Measurements from ENCODE around the gene NDUFS2.

The NDUFS2 gene

GRCh38 chr1:161172349-161172748, 29.8 kb upstream of the NDUFS2 start:
- no peak for DNase-seq (ENCODE audit: low read depth in 2 of 2)

- no peak for DNase-seq (ENCODE audit: low read depth in 2 of 2)
Measured at GRCh38 chr1:161172776-161173376, 29.3 kb upstream of the NDUFS2 start.

- DNase-seq (ENCODE audit: low read depth in 2 of 2), result no peak
Measured at GRCh38 chr1:161173711-161174110, 28.5 kb upstream of the NDUFS2 start.

GRCh38 chr1:161174911-161175310, 27.3 kb upstream of the NDUFS2 start:
- no peak for DNase-seq (ENCODE audit: low read depth in 2 of 2)

- no peak for DNase-seq (ENCODE audit: low read depth in 2 of 2)
Measured at GRCh38 chr1:161175771-161176453, 26.3 kb upstream of the NDUFS2 start.

- DNase-seq (ENCODE audit: low read depth in 2 of 2), result no peak
Measured at GRCh38 chr1:161176468-161177111, 25.6 kb upstream of the NDUFS2 start.

- DNase-seq (ENCODE audit: low read depth in 2 of 2), result peak; percentile 98 to 99
Measured at GRCh38 chr1:161177112-161177935, 24.8 kb upstream of the NDUFS2 start, which contains the start of gene B4GALT3. Gene B4GALT3 (minus strand): TSS chr1:161177507. CDS start chr1:161176060, 1,447 bp downstream.

- no peak for DNase-seq (ENCODE audit: low read depth in 2 of 2)
Measured at GRCh38 chr1:161177936-161178244, 24.3 kb upstream of the NDUFS2 start.

- DNase-seq (ENCODE audit: low read depth in 2 of 2), result no peak
Measured at GRCh38 chr1:161179698-161180097, 22.5 kb upstream of the NDUFS2 start.

GRCh38 chr1:161180639-161181038, 21.5 kb upstream of the NDUFS2 start:
- DNase-seq (ENCODE audit: low read depth in 2 of 2), result no peak

GRCh38 chr1:161182214-161182613, 20.0 kb upstream of the NDUFS2 start:
- DNase-seq (ENCODE audit: low read depth in 2 of 2), result peak; percentile 36 to 37

- DNase-seq (ENCODE audit: low read depth in 2 of 2), result peak; percentile 15 to 43
Measured at GRCh38 chr1:161185282-161185682, 16.9 kb upstream of the NDUFS2 start.

- DNase-seq (ENCODE audit: low read depth in 2 of 2), result no peak
Measured at GRCh38 chr1:161185732-161186311, 16.3 kb upstream of the NDUFS2 start.

GRCh38 chr1:161187311-161187710, 14.9 kb upstream of the NDUFS2 start:
- DNase-seq (ENCODE audit: low read depth in 2 of 2), result no peak

GRCh38 chr1:161188381-161188780, 13.8 kb upstream of the NDUFS2 start:
- no peak for DNase-seq (ENCODE audit: low read depth in 2 of 2)

- DNase-seq (ENCODE audit: low read depth in 2 of 2), result no peak
Measured at GRCh38 chr1:161189036-161189435, 13.1 kb upstream of the NDUFS2 start.

- DNase-seq (ENCODE audit: low read depth in 2 of 2), result no peak
Measured at GRCh38 chr1:161190962-161191521, 11.1 kb upstream of the NDUFS2 start.

- DNase-seq (ENCODE audit: low read depth in 2 of 2), result no peak
Measured at GRCh38 chr1:161191971-161192370, 10.2 kb upstream of the NDUFS2 start.

- peak; percentile 29 to 52 for DNase-seq (ENCODE audit: low read depth in 2 of 2)
Measured at GRCh38 chr1:161192476-161193465, 9.4 kb upstream of the NDUFS2 start.

- DNase-seq (ENCODE audit: low read depth in 2 of 2), result no peak
Measured at GRCh38 chr1:161193561-161194235, 8.5 kb upstream of the NDUFS2 start.
